ENCODE results near the gene ARHGAP24. TPM values are rescaled to one million over a fixed set of nuclear protein-coding genes. Genes with fewer than 3 reads are reported as not detected.

The ARHGAP24 gene
- total RNA-seq, 1 experiment from 2014 or later, result 17.4 TPM

DNA sequence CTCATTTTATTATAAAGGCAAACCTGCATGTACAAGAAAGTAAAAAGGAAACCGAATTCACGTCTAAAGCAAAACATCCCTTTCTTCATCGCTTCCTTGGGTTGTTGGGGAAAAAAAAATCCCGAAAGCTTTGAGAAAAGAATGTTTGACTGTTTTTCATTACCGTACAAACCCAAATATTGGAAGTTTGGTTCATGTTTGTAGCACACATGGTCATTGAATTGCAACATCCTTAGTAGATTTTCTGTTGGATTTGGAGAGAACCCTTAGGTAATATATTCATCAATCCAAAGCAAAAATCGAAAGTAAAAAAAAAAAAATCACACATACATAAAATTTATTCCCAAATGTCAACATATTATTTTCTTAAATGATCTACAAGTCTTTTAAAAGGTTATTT lies 464.6 kb downstream of the ARHGAP24 start:
- Histone ChIP-seq H3K27ac (ENCODE audit: low read length) (no peak overlapping the region), H3K9me3 (ENCODE audit: control insufficient read depth, insufficient read depth, low read depth, low read length) (no peaks in the 10 kb centered on the region), H3K27me3 (ENCODE audit: control insufficient read depth, insufficient read depth, low read length) (no peaks in the 10 kb centered on the region), H3K4me3 (ENCODE audit: low read depth in 2 of 2, low read length in 2 of 2) (no peak overlapping the region), H3K4me1 (ENCODE audit: control insufficient read depth, insufficient read depth, low read length) (no peaks in the 10 kb centered on the region), H3K36me3 (ENCODE audit: control insufficient read depth, insufficient read depth, low read length) (no peaks in the 10 kb centered on the region)
- ChIA-PET POLR2A (no interaction called here), CTCF (no interaction called here)
- no TSS peak for BruUV-seq (replicated peaks)
- ATAC-seq (no peak), DNase-seq (ENCODE audit: low read depth, low spot score) (no peak)
- in situ Hi-C loops (cut with HindIII; ENCODE audit: low pct_unique_long_range_greater_than_20kb, low sequenced_read_pairs) (no loop called here), intact Hi-C loops (cut with micrococcal nuclease; ENCODE audit: unreplicated experiment) (no loop called here)
- TF ChIP-seq TCF7L2 (IDR thresholded peaks at IDR 0.05; ENCODE audit: low read depth, low read length) (no peak), POLR2AphosphoS5 (IDR thresholded peaks at IDR 0.05; ENCODE audit: low read depth, low read length) (no peak), SIN3A (IDR thresholded peaks at IDR 0.05; ENCODE audit: borderline replicate concordance, insufficient read depth, low read depth, low read length) (no peak)
- TF ChIP-seq, protein P1, sequence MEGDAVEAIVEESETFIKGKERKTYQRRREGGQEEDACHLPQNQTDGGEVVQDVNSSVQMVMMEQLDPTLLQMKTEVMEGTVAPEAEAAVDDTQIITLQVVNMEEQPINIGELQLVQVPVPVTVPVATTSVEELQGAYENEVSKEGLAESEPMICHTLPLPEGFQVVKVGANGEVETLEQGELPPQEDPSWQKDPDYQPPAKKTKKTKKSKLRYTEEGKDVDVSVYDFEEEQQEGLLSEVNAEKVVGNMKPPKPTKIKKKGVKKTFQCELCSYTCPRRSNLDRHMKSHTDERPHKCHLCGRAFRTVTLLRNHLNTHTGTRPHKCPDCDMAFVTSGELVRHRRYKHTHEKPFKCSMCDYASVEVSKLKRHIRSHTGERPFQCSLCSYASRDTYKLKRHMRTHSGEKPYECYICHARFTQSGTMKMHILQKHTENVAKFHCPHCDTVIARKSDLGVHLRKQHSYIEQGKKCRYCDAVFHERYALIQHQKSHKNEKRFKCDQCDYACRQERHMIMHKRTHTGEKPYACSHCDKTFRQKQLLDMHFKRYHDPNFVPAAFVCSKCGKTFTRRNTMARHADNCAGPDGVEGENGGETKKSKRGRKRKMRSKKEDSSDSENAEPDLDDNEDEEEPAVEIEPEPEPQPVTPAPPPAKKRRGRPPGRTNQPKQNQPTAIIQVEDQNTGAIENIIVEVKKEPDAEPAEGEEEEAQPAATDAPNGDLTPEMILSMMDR (IDR thresholded peaks at IDR 0.05), result no peak
- TF ChIP-seq, protein P2, sequence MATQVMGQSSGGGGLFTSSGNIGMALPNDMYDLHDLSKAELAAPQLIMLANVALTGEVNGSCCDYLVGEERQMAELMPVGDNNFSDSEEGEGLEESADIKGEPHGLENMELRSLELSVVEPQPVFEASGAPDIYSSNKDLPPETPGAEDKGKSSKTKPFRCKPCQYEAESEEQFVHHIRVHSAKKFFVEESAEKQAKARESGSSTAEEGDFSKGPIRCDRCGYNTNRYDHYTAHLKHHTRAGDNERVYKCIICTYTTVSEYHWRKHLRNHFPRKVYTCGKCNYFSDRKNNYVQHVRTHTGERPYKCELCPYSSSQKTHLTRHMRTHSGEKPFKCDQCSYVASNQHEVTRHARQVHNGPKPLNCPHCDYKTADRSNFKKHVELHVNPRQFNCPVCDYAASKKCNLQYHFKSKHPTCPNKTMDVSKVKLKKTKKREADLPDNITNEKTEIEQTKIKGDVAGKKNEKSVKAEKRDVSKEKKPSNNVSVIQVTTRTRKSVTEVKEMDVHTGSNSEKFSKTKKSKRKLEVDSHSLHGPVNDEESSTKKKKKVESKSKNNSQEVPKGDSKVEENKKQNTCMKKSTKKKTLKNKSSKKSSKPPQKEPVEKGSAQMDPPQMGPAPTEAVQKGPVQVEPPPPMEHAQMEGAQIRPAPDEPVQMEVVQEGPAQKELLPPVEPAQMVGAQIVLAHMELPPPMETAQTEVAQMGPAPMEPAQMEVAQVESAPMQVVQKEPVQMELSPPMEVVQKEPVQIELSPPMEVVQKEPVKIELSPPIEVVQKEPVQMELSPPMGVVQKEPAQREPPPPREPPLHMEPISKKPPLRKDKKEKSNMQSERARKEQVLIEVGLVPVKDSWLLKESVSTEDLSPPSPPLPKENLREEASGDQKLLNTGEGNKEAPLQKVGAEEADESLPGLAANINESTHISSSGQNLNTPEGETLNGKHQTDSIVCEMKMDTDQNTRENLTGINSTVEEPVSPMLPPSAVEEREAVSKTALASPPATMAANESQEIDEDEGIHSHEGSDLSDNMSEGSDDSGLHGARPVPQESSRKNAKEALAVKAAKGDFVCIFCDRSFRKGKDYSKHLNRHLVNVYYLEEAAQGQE (IDR thresholded peaks at IDR 0.05; ENCODE audit: insufficient read depth in 1 of 2, low read depth in 2 of 2, low read length in 1 of 2), result no peak

DNA sequence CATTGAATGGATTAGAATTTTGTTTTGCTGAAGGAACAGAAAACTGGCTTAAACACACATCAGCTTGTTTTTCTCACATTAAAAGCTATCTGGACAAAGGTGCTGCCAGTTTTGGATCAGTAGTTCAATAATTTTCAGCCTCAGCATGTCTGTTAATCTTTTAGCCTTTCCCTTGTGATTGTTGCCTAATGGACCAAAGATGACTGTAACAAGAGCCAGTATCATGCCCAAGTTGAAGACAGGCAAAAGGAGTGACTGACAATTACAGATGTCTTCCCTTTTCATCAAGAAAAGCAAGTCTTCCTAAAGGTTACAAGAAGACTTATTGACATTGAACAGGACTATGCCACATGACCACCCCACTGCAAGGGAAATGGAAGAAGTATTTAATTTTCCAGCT lies 465.2 kb downstream of the ARHGAP24 start:
- H3K27me3 ChIP-seq (ENCODE audit: control insufficient read depth, insufficient read depth, low read length), result no peaks in the 10 kb centered on the region
- intact Hi-C loops (cut with micrococcal nuclease; ENCODE audit: unreplicated experiment) (no loop called here), in situ Hi-C loops (cut with HindIII; ENCODE audit: low pct_unique_long_range_greater_than_20kb, low sequenced_read_pairs) (no loop called here)
- H3K4me1 ChIP-seq (ENCODE audit: control insufficient read depth, insufficient read depth, low read length), result no peaks in the 10 kb centered on the region
- CTCF ChIA-PET, result no interaction called here
- no peaks in the 10 kb centered on the region for H3K9me3 ChIP-seq (ENCODE audit: control insufficient read depth, insufficient read depth, low read depth, low read length)
- no peak for DNase-seq (ENCODE audit: low read depth, low spot score)
- no peak overlapping the region for H3K4me3 ChIP-seq (ENCODE audit: low read depth in 2 of 2, low read length in 2 of 2)
- H3K27ac ChIP-seq (ENCODE audit: low read length), result no peak overlapping the region
- POLR2A ChIA-PET, result no interaction called here
- TF ChIP-seq, protein P1 (IDR thresholded peaks at IDR 0.05), result no peak
- TF ChIP-seq POLR2AphosphoS5 (IDR thresholded peaks at IDR 0.05; ENCODE audit: low read depth, low read length), result no peak
- no peaks in the 10 kb centered on the region for H3K36me3 ChIP-seq (ENCODE audit: control insufficient read depth, insufficient read depth, low read length)
- ATAC-seq, result no peak
- BruUV-seq (replicated peaks), result no TSS peak

DNA sequence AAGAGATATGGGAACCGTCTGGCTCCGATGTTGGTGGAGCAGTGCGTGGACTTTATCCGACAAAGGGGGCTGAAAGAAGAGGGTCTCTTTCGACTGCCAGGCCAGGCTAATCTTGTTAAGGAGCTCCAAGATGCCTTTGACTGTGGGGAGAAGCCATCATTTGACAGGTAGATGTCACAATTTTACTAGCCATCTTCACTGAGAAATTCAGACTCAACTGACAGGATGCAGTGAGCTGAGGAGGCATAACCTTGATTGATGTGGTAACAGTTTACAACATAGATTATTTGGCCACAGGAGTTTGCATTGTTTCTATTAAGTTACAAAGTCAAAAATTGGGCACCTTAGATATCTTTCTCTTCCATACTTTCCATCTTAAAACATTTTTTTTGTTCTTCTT lies 467.2 kb downstream of the ARHGAP24 start:
- no TSS peak for BruUV-seq (replicated peaks)
- Histone ChIP-seq H3K9me3 (ENCODE audit: control insufficient read depth, insufficient read depth, low read depth, low read length) (no peaks in the 10 kb centered on the region), H3K4me3 (ENCODE audit: low read depth in 2 of 2, low read length in 2 of 2) (no peak overlapping the region), H3K36me3 (ENCODE audit: control insufficient read depth, insufficient read depth, low read length) (no peaks in the 10 kb centered on the region), H3K4me1 (ENCODE audit: control insufficient read depth, insufficient read depth, low read length) (no peaks in the 10 kb centered on the region), H3K27ac (ENCODE audit: low read length) (no peak overlapping the region), H3K27me3 (ENCODE audit: control insufficient read depth, insufficient read depth, low read length) (no peaks in the 10 kb centered on the region)
- DNase-seq (ENCODE audit: low read depth, low spot score) (no peak), ATAC-seq (no peak)
- in situ Hi-C loops (cut with HindIII; ENCODE audit: low pct_unique_long_range_greater_than_20kb, low sequenced_read_pairs) (no loop called here), intact Hi-C loops (cut with micrococcal nuclease; ENCODE audit: unreplicated experiment) (no loop called here)
- TF ChIP-seq, protein P2 (IDR thresholded peaks at IDR 0.05; ENCODE audit: insufficient read depth in 1 of 2, low read depth in 2 of 2, low read length in 1 of 2), result no peak
- TF ChIP-seq, protein P1 (IDR thresholded peaks at IDR 0.05), result no peak
- TF ChIP-seq POLR2AphosphoS5 (IDR thresholded peaks at IDR 0.05; ENCODE audit: low read depth, low read length) (no peak), SIN3A (IDR thresholded peaks at IDR 0.05; ENCODE audit: borderline replicate concordance, insufficient read depth, low read depth, low read length) (no peak), TCF7L2 (IDR thresholded peaks at IDR 0.05; ENCODE audit: low read depth, low read length) (no peak)
- POLR2A ChIA-PET, result no interaction called here
- CTCF ChIA-PET, result no interaction called here
